T-helper 17 cell (primary cell): ENCODE results near the gene ASIC1. TPM values are rescaled to one million over a fixed set of nuclear protein-coding genes. Genes with fewer than 3 reads are reported as not detected.

Experiments
- ATAC-seq: fragments of 150-1000 bp; cut with Tn5 transposase; 2 replicates; pipeline ENCODE4 v1.10.0; 2021; ENCODE audit warnings: mild to moderate bottlenecking, moderate library complexity
- DNase-seq, 3 donors: peaks; one replicate each; pipeline versions ENCODE4 v3.0.0 to v3.0.0-alpha.2; 2020 to 2021
- H3K9me3 ChIP-seq: one replicate; pipeline ENCODE4 v1.7.0; 2013; ENCODE audit warnings: low read length, mild to moderate bottlenecking; ENCODE audit not compliant: control insufficient read depth, poor library complexity, severe bottlenecking
- H3K27ac Mint-ChIP-seq: one replicate; pipeline ENCODE4 v1.8.0; 2022; ENCODE audit warnings: mild to moderate bottlenecking, moderate library complexity, mixed read lengths
- H3K27me3 Mint-ChIP-seq: one replicate; pipeline ENCODE4 v1.8.0; 2022; ENCODE audit warnings: mixed read lengths
- H3K36me3 Mint-ChIP-seq: one replicate; pipeline ENCODE4 v1.8.0; 2022; ENCODE audit warnings: low read depth, mixed read lengths
- H3K4me1 Mint-ChIP-seq: one replicate; pipeline ENCODE4 v1.8.0; 2022; ENCODE audit warnings: mild to moderate bottlenecking, mixed read lengths
- H3K4me3 Mint-ChIP-seq: one replicate; pipeline ENCODE4 v1.8.0; 2022; ENCODE audit warnings: mild to moderate bottlenecking, moderate library complexity, mixed read lengths
- total RNA-seq, 4 donors: library from RNA in 2 of 4; stranded (reverse) in 2 of 4; gene quantifications; one replicate each; pipeline ENCODE4 v1.2.3 and lab custom pipeline; 2022 to 2026

ASIC1 gene
- total RNA-seq, 2 donors from 2014 or later = 0.17 to 1.1 TPM

DNA sequence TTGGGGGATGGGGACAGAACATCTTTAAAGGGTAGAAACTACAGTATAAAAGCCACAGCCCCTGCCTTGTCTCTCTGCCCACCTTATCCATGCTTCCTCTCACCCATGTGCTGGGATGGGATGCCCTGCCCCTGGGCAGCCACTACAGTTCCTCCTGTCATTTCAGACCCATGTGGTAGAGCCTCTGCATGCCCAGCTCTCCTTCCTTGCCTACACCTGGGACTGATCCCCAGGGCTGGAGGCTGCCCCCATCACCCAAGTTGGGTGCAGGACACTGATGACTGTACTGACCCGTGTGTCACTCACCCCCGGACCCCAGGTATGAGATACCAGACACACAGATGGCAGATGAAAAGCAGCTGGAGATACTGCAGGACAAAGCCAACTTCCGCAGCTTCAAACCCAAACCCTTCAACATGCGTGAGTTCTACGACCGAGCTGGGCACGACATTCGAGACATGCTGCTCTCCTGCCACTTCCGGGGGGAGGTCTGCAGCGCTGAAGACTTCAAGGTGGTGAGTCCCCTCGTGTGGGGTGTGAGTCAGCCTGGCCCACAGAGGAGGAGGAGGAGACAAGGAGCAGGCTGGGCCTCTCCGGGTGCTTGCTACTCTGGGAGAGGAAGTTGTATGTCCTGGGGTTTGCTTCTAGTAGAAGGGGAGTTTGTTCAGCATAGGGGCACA lies 2.2 kb downstream of the ASIC1 start:
- H3K9me3 ChIP-seq = no peaks in the 10 kb centered on the region
- Mint-ChIP-seq H3K4me1 (peaks cover 20% of the 10 kb centered on the region), H3K27me3 (peaks cover 77% of the 10 kb centered on the region), H3K27ac (no peak overlapping the region), H3K36me3 (peaks cover 16% of the 10 kb centered on the region), H3K4me3 (peak overlapping the region; percentile 41)
- DNase-seq (no peak), ATAC-seq (no peak)

DNA sequence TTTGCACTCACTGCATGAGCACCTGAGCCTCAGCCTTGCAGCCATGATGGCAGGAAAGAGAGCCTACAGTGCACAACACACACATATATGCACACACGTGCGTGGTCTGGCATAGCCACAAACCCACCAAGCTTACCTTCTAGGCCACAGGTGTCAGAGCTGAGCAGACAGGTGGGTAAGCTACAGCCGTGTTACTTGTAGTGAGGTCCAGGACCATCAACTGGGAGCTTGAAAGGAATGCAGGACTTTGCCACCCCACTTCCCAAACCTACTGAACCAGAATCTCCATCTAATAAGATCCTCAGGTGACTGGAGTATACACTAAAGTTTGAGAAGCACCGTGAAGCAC lies 2.7 kb downstream of the ASIC1 start:
- Mint-ChIP-seq H3K4me1 (peaks cover 20% of the 10 kb centered on the region), H3K4me3 (no peak overlapping the region), H3K36me3 (peaks cover 16% of the 10 kb centered on the region), H3K27me3 (peaks cover 79% of the 10 kb centered on the region), H3K27ac (no peak overlapping the region)
- H3K9me3 ChIP-seq = no peaks in the 10 kb centered on the region
- ATAC-seq (no peak), DNase-seq (no peak)

DNA sequence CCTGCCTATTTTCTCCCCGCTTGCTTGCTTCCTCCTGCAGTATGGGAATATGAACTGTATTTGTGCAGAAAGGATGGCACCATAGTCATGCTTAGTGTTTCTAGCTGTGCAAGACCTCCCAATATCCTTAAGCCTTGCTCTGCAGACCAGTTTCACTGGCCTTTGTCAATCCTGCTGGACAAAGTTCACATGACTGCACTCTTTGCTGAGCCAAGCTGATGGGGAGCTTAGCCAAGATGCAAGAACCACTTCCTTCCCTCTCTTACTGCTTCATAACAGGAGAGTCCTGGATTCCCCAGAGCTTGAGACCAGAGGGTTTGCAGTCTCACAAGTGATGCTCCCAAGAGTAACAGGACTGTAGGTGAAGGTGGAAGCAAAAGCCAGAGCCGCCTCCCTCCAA lies 3.8 kb downstream of the ASIC1 start:
- Mint-ChIP-seq H3K36me3 (peaks cover 15% of the 10 kb centered on the region), H3K4me1 (peaks cover 14% of the 10 kb centered on the region), H3K4me3 (no peak overlapping the region), H3K27me3 (peaks cover 71% of the 10 kb centered on the region), H3K27ac (no peak overlapping the region)
- ATAC-seq (no peak), DNase-seq (no peak)
- no peaks in the 10 kb centered on the region for H3K9me3 ChIP-seq

DNA sequence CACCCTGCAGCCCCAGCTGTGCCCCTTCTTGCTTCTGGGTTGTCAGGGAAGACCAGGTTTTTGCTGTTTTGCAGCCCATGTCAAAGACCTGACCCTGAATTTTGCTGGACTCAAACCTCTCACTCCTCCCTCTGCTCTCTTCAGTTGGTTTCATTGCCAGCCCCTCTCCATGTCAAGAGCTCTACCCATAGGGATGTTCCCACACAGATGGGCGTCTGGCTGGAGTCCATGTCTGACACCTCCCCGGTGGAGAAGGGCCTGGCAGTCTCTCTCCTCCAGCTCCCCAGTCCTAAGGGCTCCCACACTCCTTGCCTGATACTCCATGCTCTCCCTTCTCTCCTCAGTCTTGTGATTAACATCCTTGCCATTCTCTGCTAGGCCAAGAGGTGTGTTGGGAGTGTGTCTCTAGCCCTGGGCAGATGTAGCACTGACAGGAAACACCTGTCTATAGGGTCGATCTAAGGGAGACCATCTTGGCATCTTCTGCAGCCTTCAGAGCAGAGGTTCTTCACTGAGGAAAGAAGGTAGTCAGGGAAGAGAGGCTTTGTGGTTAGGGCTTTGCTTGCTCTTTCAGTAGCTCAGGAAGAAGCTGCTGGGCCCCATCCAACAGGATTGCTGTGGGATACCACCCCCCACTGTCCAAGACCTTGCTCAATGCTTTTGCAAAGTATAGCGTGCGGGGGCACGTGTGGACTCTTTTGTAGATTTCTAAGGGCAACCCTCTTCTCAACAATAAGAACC lies 4.7 kb downstream of the ASIC1 start:
- Mint-ChIP-seq H3K36me3 (peaks cover 9% of the 10 kb centered on the region), H3K27ac (no peak overlapping the region), H3K27me3 (peaks cover 62% of the 10 kb centered on the region), H3K4me3 (no peak overlapping the region), H3K4me1 (peaks cover 6% of the 10 kb centered on the region)
- ATAC-seq (no peak), DNase-seq (no peak)
- no peaks in the 10 kb centered on the region for H3K9me3 ChIP-seq

DNA sequence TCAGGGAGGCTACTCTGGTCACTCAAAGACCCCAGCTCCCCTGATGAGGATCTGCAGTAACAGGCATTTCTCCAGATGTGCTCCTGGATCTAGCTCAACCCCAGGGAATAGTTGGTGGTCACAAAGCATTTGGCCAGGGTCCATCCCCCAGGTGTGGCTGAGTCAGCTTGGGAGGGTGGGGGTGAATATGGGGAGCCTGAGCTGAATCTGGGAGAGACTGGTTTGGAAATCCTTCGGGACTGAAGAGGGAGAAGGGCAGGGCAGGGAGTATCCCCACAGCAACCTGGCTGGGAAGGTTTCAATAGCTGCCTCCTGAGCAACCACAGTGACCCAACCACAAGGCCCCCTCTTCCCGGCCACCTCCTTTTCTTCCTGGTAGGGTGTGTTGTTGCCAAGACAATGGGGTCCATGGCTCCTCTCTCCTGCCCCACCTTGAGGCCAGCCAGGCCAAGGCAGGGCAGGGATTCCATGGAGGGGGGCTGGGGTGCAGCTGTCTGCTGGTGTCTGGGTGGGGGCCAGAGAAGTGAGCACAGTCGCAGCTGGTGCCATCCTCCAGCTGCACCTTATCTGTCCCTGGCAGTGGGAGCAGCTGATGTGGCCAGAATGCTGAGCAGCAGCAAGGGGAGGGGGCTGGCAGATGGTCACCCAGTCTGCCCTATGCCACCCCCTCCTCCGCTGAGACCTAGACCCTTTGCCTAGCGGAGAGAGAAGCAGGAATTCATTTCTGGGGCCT lies 5.5 kb downstream of the ASIC1 start:
- no peak for ATAC-seq
- Mint-ChIP-seq H3K27ac (no peak overlapping the region), H3K4me1 (peaks cover 5% of the 10 kb centered on the region), H3K27me3 (peaks cover 60% of the 10 kb centered on the region), H3K4me3 (no peak overlapping the region), H3K36me3 (peaks cover 8% of the 10 kb centered on the region)
- DNase-seq = no peak
- no peaks in the 10 kb centered on the region for H3K9me3 ChIP-seq

- Mint-ChIP-seq H3K27ac (no peak overlapping the region), H3K4me1 (peaks cover 8% of the 10 kb centered on the region), H3K36me3 (peaks cover 8% of the 10 kb centered on the region), H3K27me3 (peaks cover 46% of the 10 kb centered on the region), H3K4me3 (no peak overlapping the region)
- DNase-seq (no peak), ATAC-seq (no peak)
- no peaks in the 10 kb centered on the region for H3K9me3 ChIP-seq
These were observed 8.4 kb downstream of the ASIC1 start for GRCh38 chr12:50065726-50066310.

DNA sequence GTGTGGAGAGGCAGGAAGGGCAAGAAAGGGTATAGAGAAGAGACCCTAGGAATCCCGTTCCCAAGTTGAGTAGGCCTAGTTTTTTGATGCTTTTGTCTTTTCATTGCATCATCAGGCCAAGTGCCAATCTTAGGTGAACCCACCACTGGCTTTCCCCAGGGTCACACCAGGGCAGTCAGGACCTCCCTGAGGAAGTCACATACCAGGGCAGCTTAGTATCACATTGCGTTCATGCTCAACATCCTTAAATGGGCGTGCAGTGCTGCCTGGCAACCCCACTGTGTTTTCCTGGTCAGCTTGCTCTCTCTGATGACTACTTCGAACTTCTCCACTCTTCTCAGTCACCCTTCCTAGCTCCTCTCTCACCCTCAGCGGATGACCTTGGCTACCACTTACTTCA lies 9.0 kb downstream of the ASIC1 start:
- Mint-ChIP-seq H3K36me3 (peaks cover 6% of the 10 kb centered on the region), H3K4me3 (no peak overlapping the region), H3K4me1 (peaks cover 8% of the 10 kb centered on the region), H3K27ac (no peak overlapping the region), H3K27me3 (peaks cover 41% of the 10 kb centered on the region)
- ATAC-seq (no peak), DNase-seq (no peak)
- H3K9me3 ChIP-seq = no peaks in the 10 kb centered on the region

- no peaks in the 10 kb centered on the region for H3K9me3 ChIP-seq
- peaks cover 19% of the 10 kb centered on the region for H3K27me3 Mint-ChIP-seq
- no peak overlapping the region for H3K4me3 Mint-ChIP-seq
- peaks cover 8% of the 10 kb centered on the region for H3K4me1 Mint-ChIP-seq
- H3K27ac Mint-ChIP-seq = no peak overlapping the region
- H3K36me3 Mint-ChIP-seq = no peaks in the 10 kb centered on the region
- DNase-seq (no peak), ATAC-seq (no peak)
These were observed 11.7 kb downstream of the ASIC1 start for GRCh38 chr12:50069069-50069468.

- peaks cover 8% of the 10 kb centered on the region for H3K4me1 Mint-ChIP-seq
These were observed 12.1 kb downstream of the ASIC1 start for GRCh38 chr12:50069539-50069938.

DNA sequence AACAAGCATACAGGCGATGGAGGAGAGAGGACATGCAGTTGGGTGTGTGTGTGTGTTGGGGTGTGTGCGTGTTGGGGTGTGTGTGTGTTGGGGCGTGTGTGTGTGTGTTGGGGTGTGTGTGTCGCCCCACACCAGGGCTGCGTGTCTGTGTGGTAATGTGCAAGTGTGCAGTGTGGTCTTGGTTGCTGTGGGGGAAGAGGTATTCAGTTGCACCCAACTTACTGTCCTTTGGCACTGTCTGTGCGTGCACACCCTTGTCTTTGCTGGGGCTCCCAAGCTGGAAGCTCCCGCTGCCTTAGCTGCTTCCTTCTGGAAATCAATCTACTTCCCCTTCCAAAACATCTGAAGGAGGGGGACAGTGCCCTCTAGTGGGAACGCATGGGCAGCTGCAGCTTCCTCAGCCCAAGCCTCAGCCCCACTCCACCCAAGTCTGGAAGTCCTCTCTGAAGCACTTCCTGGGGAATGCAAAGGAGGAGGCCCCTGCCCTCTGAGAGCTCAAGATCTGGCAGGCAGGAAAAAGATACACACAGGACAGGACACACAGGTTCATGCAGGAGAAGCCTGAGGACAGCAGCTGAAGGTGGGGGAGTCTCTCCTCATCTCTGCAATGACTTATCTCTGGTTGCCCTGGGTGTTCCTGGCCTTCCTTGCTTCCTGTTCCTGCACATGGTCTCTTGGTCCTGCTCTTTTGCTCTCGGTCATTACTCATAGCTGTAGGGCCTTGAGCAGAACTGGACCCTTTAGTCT lies 13.1 kb downstream of the ASIC1 start:
- no peak overlapping the region for H3K27ac Mint-ChIP-seq
- H3K4me1 Mint-ChIP-seq = peaks cover 11% of the 10 kb centered on the region
- ATAC-seq (peak; percentile 68), DNase-seq (peak; percentile 40 to 48 (median 45))
- no peaks in the 10 kb centered on the region for H3K36me3 Mint-ChIP-seq
- no peaks in the 10 kb centered on the region for H3K9me3 ChIP-seq
- no peak overlapping the region for H3K4me3 Mint-ChIP-seq
- H3K27me3 Mint-ChIP-seq = peaks cover 13% of the 10 kb centered on the region

More at GRCh38 chr12:50069539-50069938, 12.1 kb downstream of the ASIC1 start:
- no peak for ATAC-seq
- Mint-ChIP-seq H3K27ac (no peak overlapping the region), H3K27me3 (peaks cover 15% of the 10 kb centered on the region), H3K4me3 (no peak overlapping the region), H3K36me3 (no peaks in the 10 kb centered on the region)
- DNase-seq = no peak
- H3K9me3 ChIP-seq = no peaks in the 10 kb centered on the region

DNA sequence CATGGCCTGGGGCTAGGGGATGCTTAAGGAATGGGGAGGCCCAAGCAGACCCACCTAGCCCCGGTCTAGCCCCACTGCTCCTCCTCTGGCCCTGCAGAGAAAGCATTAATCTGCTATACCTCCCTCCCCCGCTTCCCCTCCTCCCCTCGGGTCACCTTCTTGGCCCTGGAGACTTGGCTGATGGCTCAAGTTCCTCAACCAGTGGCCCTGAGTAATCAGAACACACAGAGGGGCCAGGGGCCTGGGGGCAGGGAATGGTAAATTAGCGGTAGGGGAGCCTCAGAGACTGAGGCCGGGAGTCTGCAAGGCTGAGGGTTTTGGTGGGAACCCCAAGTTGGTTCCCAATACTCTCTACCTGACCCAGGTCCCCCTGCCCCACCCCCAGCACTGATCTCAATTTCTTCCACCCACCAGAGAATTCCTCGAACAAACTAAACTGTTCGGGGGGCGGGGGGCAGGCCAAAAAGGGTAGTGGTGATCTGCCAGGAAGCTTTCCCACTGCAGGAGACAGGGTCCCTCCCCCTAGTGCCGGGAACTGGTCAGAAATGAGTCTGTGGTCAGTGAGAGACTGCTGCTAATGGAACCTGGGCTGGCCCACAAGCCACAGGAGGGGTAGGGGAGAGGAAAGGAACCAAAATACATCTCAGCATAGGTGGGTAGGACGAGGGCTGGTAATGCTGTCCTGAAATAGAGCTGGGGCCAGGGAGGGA lies 15.0 kb downstream of the ASIC1 start:
- Mint-ChIP-seq H3K36me3 (no peaks in the 10 kb centered on the region), H3K4me1 (peaks cover 12% of the 10 kb centered on the region), H3K27me3 (peaks cover 18% of the 10 kb centered on the region), H3K4me3 (no peak overlapping the region), H3K27ac (no peak overlapping the region)
- H3K9me3 ChIP-seq = no peaks in the 10 kb centered on the region
- no peak for ATAC-seq
- no peak for DNase-seq

- DNase-seq (no peak), ATAC-seq (no peak)
- Mint-ChIP-seq H3K36me3 (no peaks in the 10 kb centered on the region), H3K27ac (no peak overlapping the region), H3K4me1 (peaks cover 14% of the 10 kb centered on the region), H3K4me3 (no peak overlapping the region), H3K27me3 (peaks cover 18% of the 10 kb centered on the region)
- H3K9me3 ChIP-seq = no peaks in the 10 kb centered on the region
These were observed 15.8 kb downstream of the ASIC1 start for GRCh38 chr12:50073206-50073605.
